Measurements from ENCODE around the gene PUM2.
"Not testable (repeated sequence)": the region's sequence is repeated elsewhere in the genome, so short reads cannot be mapped to it uniquely, and the experiment has no call there.

The PUM2 gene

GRCh38 chr2:20282916-20283592 is 67.6 kb downstream of the PUM2 start:
- in situ Hi-C loops (cut with HindIII; ENCODE audit: low pct_ligation_motif_present, low sequenced_read_pairs): no loop called here
- H3K4me3 ChIP-seq (ENCODE audit: low read depth, low read length): no peak overlapping the region
- no peaks in the 10 kb centered on the region for H3K27me3 ChIP-seq (replicated peaks)
- H3K36me3 ChIP-seq (replicated peaks): peaks cover 27% of the 10 kb centered on the region
- no peak overlapping the region for H3K27ac ChIP-seq
- DNase-seq: no peak
- no peak for TF ChIP-seq CTCF (IDR thresholded peaks at IDR 0.05; ENCODE audit: low read depth, low read length, missing control alignments)

- Histone ChIP-seq H3K4me3 (ENCODE audit: low read depth, low read length) (no peak overlapping the region), H3K36me3 (replicated peaks) (peaks cover 27% of the 10 kb centered on the region), H3K27ac (no peak overlapping the region), H3K27me3 (replicated peaks) (no peaks in the 10 kb centered on the region)
- TF ChIP-seq CTCF (IDR thresholded peaks at IDR 0.05; ENCODE audit: low read depth, low read length, missing control alignments): no peak
- in situ Hi-C loops (cut with HindIII; ENCODE audit: low pct_ligation_motif_present, low sequenced_read_pairs): no loop called here
- no peak for DNase-seq
Observed at GRCh38 chr2:20281876-20282275, 68.8 kb downstream of the PUM2 start.

GRCh38 chr2:20273042-20273441 is 77.6 kb downstream of the PUM2 start:
- in situ Hi-C loops (cut with HindIII; ENCODE audit: low pct_ligation_motif_present, low sequenced_read_pairs): no loop called here
- DNase-seq: no peak
- peaks cover 3% of the 10 kb centered on the region for H3K36me3 ChIP-seq (replicated peaks)
- TF ChIP-seq CTCF (IDR thresholded peaks at IDR 0.05; ENCODE audit: low read depth, low read length, missing control alignments): no peak
- H3K27me3 ChIP-seq (replicated peaks): no peaks in the 10 kb centered on the region
- no peak overlapping the region for H3K27ac ChIP-seq
- no peak overlapping the region for H3K4me3 ChIP-seq (ENCODE audit: low read depth, low read length)

DNA sequence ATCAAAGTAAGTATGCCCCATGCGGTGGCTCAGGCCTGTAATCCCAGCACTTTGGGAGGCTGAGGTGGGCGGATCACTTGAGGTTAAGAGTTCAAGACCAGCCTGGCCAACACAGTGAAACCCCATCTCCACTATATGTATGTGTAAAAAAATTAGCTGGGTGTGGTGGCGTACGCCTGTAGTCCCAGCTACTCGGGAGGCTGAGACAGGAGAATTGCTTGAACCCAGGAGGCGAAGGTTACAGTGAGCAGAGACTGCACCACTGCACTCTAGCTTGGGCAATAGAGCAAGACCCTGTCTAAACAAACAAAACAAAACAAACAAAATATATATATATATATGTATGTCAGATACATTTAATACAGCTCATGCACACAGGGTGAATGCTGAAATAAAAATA is 82.3 kb downstream of the PUM2 start:
- H3K4me3 ChIP-seq (ENCODE audit: low read depth, low read length); H3K27me3 ChIP-seq (replicated peaks); H3K27ac ChIP-seq; in situ Hi-C loops (cut with HindIII; ENCODE audit: low pct_ligation_motif_present, low sequenced_read_pairs); H3K36me3 ChIP-seq (replicated peaks); DNase-seq: not testable (repeated sequence)

- Histone ChIP-seq H3K36me3 (replicated peaks) (peaks cover 3% of the 10 kb centered on the region), H3K4me3 (ENCODE audit: low read depth, low read length) (no peak overlapping the region), H3K27me3 (replicated peaks) (no peaks in the 10 kb centered on the region), H3K27ac (no peak overlapping the region)
- no peak for TF ChIP-seq CTCF (IDR thresholded peaks at IDR 0.05; ENCODE audit: low read depth, low read length, missing control alignments)
- in situ Hi-C loops (cut with HindIII; ENCODE audit: low pct_ligation_motif_present, low sequenced_read_pairs): no loop called here
- no peak for DNase-seq
Observed at GRCh38 chr2:20267529-20267928, 83.1 kb downstream of the PUM2 start.

- Histone ChIP-seq H3K4me3 (ENCODE audit: low read depth, low read length) (no peak overlapping the region), H3K36me3 (replicated peaks) (peaks cover 4% of the 10 kb centered on the region), H3K27ac (no peak overlapping the region), H3K27me3 (replicated peaks) (no peaks in the 10 kb centered on the region)
- no peak for TF ChIP-seq CTCF (IDR thresholded peaks at IDR 0.05; ENCODE audit: low read depth, low read length, missing control alignments)
- in situ Hi-C loops (cut with HindIII; ENCODE audit: low pct_ligation_motif_present, low sequenced_read_pairs): no loop called here
- DNase-seq: no peak
Observed at GRCh38 chr2:20264629-20265028, 86.0 kb downstream of the PUM2 start.
